ENCODE results near the gene EYA4. TPM values are rescaled to one million over a fixed set of nuclear protein-coding genes. Genes with fewer than 3 reads are reported as not detected.

The EYA4 gene
- total RNA-seq, 2 donors from 2014 or later, result 0.11 to 0.26 TPM

DNA sequence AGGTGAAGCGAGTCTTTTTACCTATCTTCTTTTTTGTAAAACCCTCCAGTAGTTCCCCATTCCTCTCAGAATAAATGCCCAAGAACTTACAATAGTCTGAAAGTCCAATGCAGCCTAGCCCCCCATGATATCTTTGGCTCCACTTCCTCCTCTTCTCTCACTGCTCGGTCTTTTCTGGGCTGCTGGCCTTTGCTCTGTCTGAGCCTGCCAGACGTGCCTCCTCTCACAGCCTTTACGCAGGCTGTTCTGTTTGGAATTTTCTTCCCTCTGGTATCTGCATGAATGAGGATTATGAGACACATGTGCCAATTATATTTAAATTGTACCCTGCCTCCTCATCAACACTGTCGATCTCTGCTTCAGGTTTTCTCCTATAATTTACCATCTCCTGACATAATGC is 174.1 kb downstream of the EYA4 start:
- no peak for DNase-seq
- no peaks in the 10 kb centered on the region for H3K36me3 ChIP-seq (ENCODE audit: control insufficient read depth, insufficient read depth, low read length)
- Mint-ChIP-seq H3K27me3 (ENCODE audit: insufficient read depth) (no peaks in the 10 kb centered on the region), H3K9me3 (no peaks in the 10 kb centered on the region), H3K36me3 (ENCODE audit: low read depth) (no peaks in the 10 kb centered on the region), H3K4me1 (peaks cover 7% of the 10 kb centered on the region), H3K27ac (no peak overlapping the region), H3K4me3 (no peak overlapping the region)
- peaks cover 2% of the 10 kb centered on the region for H3K4me1 ChIP-seq (ENCODE audit: control insufficient read depth, insufficient read depth, low read length)
- no peak overlapping the region for H3K27ac ChIP-seq (ENCODE audit: low read depth, low read length)
- no peaks in the 10 kb centered on the region for H3K9me3 ChIP-seq (ENCODE audit: control insufficient read depth, low read length)
- TF ChIP-seq, protein P1, sequence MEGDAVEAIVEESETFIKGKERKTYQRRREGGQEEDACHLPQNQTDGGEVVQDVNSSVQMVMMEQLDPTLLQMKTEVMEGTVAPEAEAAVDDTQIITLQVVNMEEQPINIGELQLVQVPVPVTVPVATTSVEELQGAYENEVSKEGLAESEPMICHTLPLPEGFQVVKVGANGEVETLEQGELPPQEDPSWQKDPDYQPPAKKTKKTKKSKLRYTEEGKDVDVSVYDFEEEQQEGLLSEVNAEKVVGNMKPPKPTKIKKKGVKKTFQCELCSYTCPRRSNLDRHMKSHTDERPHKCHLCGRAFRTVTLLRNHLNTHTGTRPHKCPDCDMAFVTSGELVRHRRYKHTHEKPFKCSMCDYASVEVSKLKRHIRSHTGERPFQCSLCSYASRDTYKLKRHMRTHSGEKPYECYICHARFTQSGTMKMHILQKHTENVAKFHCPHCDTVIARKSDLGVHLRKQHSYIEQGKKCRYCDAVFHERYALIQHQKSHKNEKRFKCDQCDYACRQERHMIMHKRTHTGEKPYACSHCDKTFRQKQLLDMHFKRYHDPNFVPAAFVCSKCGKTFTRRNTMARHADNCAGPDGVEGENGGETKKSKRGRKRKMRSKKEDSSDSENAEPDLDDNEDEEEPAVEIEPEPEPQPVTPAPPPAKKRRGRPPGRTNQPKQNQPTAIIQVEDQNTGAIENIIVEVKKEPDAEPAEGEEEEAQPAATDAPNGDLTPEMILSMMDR (conservative IDR thresholded peaks at IDR 0.05), result no peak
- H3K9ac ChIP-seq (ENCODE audit: extremely low read depth, low read length, poor library complexity, severe bottlenecking), result no peak overlapping the region
- 59 to 78% methylated on average over 3 to 5 of the region's 5 CpGs for WGBS, 2 experiments (ENCODE audit: insufficient coverage in 1 of 2, insufficient read length in 1 of 2)
- no peaks in the 10 kb centered on the region for H3K27me3 ChIP-seq (ENCODE audit: control insufficient read depth, insufficient read depth, low read length, poor library complexity, severe bottlenecking)
- H3K4me3 ChIP-seq (ENCODE audit: low read length), result no peak overlapping the region

DNA sequence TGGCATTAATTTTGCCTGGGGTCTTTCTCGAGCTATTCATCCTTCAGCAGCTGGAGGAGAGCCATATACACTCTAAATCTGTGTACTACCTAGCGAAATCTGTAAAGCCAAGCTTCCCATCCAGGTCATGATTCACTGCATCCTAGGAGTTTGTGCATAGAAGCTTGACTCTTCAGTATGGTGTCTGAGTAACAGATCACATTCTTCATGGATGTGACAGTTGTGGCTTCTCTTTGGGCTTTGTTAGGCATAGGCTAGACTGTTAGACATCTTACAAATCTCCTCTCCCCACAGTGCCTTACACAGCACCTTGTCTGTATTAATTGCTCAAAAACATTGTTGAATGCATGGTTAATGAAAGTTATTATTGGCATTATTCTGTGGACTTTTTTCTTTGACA is 177.0 kb downstream of the EYA4 start:
- TF ChIP-seq, protein P1 (conservative IDR thresholded peaks at IDR 0.05), result no peak
- no peaks in the 10 kb centered on the region for H3K27me3 ChIP-seq (ENCODE audit: control insufficient read depth, insufficient read depth, low read length, poor library complexity, severe bottlenecking)
- no peak overlapping the region for H3K27ac ChIP-seq (ENCODE audit: low read depth, low read length)
- no peaks in the 10 kb centered on the region for H3K27me3 Mint-ChIP-seq (ENCODE audit: insufficient read depth)
- no peaks in the 10 kb centered on the region for H3K36me3 ChIP-seq (ENCODE audit: control insufficient read depth, insufficient read depth, low read length)
- WGBS, 2 experiments (ENCODE audit: insufficient coverage in 1 of 2, insufficient read length in 1 of 2), result 90 to 100% methylated on average over 1 to 2 of the region's 2 CpGs
- no peak overlapping the region for H3K9ac ChIP-seq (ENCODE audit: extremely low read depth, low read length, poor library complexity, severe bottlenecking)
- no peak overlapping the region for H3K27ac Mint-ChIP-seq
- no peak overlapping the region for H3K4me3 ChIP-seq (ENCODE audit: low read length)
- no peaks in the 10 kb centered on the region for H3K36me3 Mint-ChIP-seq (ENCODE audit: low read depth)
- peaks cover 4% of the 10 kb centered on the region for H3K4me1 Mint-ChIP-seq
- no peaks in the 10 kb centered on the region for H3K9me3 ChIP-seq (ENCODE audit: control insufficient read depth, low read length)
- no peaks in the 10 kb centered on the region for H3K9me3 Mint-ChIP-seq
- no peak overlapping the region for H3K4me3 Mint-ChIP-seq
- no peaks in the 10 kb centered on the region for H3K4me1 ChIP-seq (ENCODE audit: control insufficient read depth, insufficient read depth, low read length)
- no peak for DNase-seq

DNA sequence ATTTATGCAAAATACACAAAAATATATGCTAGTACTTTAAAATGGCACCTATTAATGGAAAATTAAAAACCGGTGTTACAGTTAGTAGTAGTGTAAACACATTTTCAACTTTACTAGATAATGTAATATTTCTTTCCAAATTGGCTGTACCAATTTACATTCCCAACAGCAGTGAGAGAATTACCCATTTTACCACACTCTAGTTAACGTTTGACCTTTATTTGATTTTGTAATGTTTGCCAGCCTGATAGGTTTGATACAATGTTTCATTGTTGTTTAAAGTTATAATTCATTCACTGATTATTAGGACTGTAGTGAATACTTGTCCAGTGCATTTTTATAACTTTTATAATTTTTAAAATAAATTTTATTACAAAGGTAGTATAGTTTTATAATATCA is 182.1 kb downstream of the EYA4 start:
- H3K9me3 Mint-ChIP-seq, result no peaks in the 10 kb centered on the region
- no peaks in the 10 kb centered on the region for H3K36me3 Mint-ChIP-seq (ENCODE audit: low read depth)
- DNase-seq, result no peak
- no peaks in the 10 kb centered on the region for H3K27me3 Mint-ChIP-seq (ENCODE audit: insufficient read depth)
- no peaks in the 10 kb centered on the region for H3K9me3 ChIP-seq (ENCODE audit: control insufficient read depth, low read length)
- H3K4me1 Mint-ChIP-seq, result peaks cover 4% of the 10 kb centered on the region
- no peak overlapping the region for H3K27ac Mint-ChIP-seq
- H3K27me3 ChIP-seq (ENCODE audit: control insufficient read depth, insufficient read depth, low read length, poor library complexity, severe bottlenecking), result no peaks in the 10 kb centered on the region
- TF ChIP-seq, protein P1 (conservative IDR thresholded peaks at IDR 0.05), result no peak
- WGBS, 2 experiments (ENCODE audit: insufficient coverage in 1 of 2, insufficient read length in 1 of 2), result 100% methylated on average over 1 of the region's 2 CpGs; no CpG with 5 or more reads in 1 of the 2 experiments
- H3K9ac ChIP-seq (ENCODE audit: extremely low read depth, low read length, poor library complexity, severe bottlenecking), result no peak overlapping the region
- H3K4me1 ChIP-seq (ENCODE audit: control insufficient read depth, insufficient read depth, low read length), result no peaks in the 10 kb centered on the region
- no peak overlapping the region for H3K27ac ChIP-seq (ENCODE audit: low read depth, low read length)
- H3K4me3 ChIP-seq (ENCODE audit: low read length), result no peak overlapping the region
- H3K36me3 ChIP-seq (ENCODE audit: control insufficient read depth, insufficient read depth, low read length), result no peaks in the 10 kb centered on the region
- no peak overlapping the region for H3K4me3 Mint-ChIP-seq

Data from endodermal cell (in vitro differentiated cells).